CD8-positive, alpha-beta memory T cell (primary cell): ENCODE data around the gene MLLT3. TPM values are rescaled to one million over a fixed set of nuclear protein-coding genes. Genes with fewer than 3 reads are reported as not detected.

Source experiments
- CTCF ChIA-PET: fragments of 350-600 bp; sonication (Branson Sonifier 250); formaldehyde crosslinking; loops from one replicate; lab custom pipeline; 2021; ENCODE audit warnings: antibody characterized with exemption; lab: Charles Lee
- POLR2A ChIA-PET: fragments of 350-600 bp; sonication (Branson Sonifier 250); formaldehyde crosslinking; loops from one replicate; lab custom pipeline; 2021; ENCODE audit warnings: antibody characterized with exemption; lab: Charles Lee
- DNase-seq, 5 donors: peaks; one replicate each; pipeline versions ENCODE4 v3.0.0 to v3.0.0-alpha.2; 2020 to 2022; ENCODE audit warnings: mixed read lengths in 1 of 5
- H3K27ac ChIP-seq: one replicate; pipeline ENCODE4 v1.7.0; 2013; ENCODE audit warnings: low read depth, mild to moderate bottlenecking, low read length, moderate library complexity
- H3K27me3 ChIP-seq: 2 replicates; pipeline ENCODE4 v1.7.0; 2013; ENCODE audit warnings: low read length, mild to moderate bottlenecking; ENCODE audit not compliant: insufficient read depth, poor library complexity, severe bottlenecking
- H3K36me3 ChIP-seq: 2 replicates; pipeline ENCODE4 v1.7.0; 2013; ENCODE audit warnings: mild to moderate bottlenecking, low read length, moderate library complexity; ENCODE audit not compliant: insufficient read depth
- H3K4me1 ChIP-seq: 2 replicates; pipeline ENCODE4 v1.7.0; 2013; ENCODE audit warnings: mild to moderate bottlenecking, low read length, moderate library complexity; ENCODE audit not compliant: insufficient read depth
- H3K4me3 ChIP-seq: 2 replicates; pipeline ENCODE4 v1.7.0; 2013; ENCODE audit warnings: mild to moderate bottlenecking, low read length
- H3K9me3 ChIP-seq: 2 replicates; pipeline ENCODE4 v1.7.0; 2013; ENCODE audit warnings: mild to moderate bottlenecking, low read length
- H3K27ac Mint-ChIP-seq, 8 donors: one replicate each; pipeline ENCODE4 v1.8.0; 2020 to 2021; ENCODE audit warnings: mixed read lengths in 8 of 8, mild to moderate bottlenecking in 6 of 8, inconsistent platforms in 3 of 8, moderate library complexity in 3 of 8
- H3K27me3 Mint-ChIP-seq, 2 donors: one replicate each; pipeline ENCODE4 v1.8.0; 2020 to 2021; ENCODE audit warnings: mixed read lengths in 2 of 2, mild to moderate bottlenecking in 1 of 2, moderate library complexity in 1 of 2
- H3K36me3 Mint-ChIP-seq, 3 donors: one replicate each; pipeline ENCODE4 v1.8.0; 2020 to 2021; ENCODE audit warnings: mixed read lengths in 3 of 3, inconsistent platforms in 1 of 3, mild to moderate bottlenecking in 1 of 3
- H3K4me1 Mint-ChIP-seq, 3 donors: one replicate each; pipeline ENCODE4 v1.8.0; 2020 to 2021; ENCODE audit warnings: mixed read lengths in 3 of 3, inconsistent platforms in 1 of 3, mild to moderate bottlenecking in 1 of 3
- H3K4me3 Mint-ChIP-seq, 7 donors: one replicate each; pipeline ENCODE4 v1.8.0; 2020 to 2021; ENCODE audit warnings: mixed read lengths in 7 of 7, mild to moderate bottlenecking in 6 of 7, moderate library complexity in 4 of 7, inconsistent platforms in 2 of 7
- H3K9me3 Mint-ChIP-seq, 5 donors: one replicate each; pipeline ENCODE4 v1.8.0; 2020 to 2022; ENCODE audit warnings: mixed read lengths in 5 of 5, mild to moderate bottlenecking in 3 of 5, moderate library complexity in 2 of 5, inconsistent platforms in 1 of 5
- polyA plus RNA-seq: library from polyadenylated mRNA; unstranded; fragments of 300-500 nt; fragmentation: Illumina TruSeq; gene quantifications from one replicate; pipeline ENCODE4 v1.2.3, GENCODE V29; 2021
- total RNA-seq, 2 experiments: library from RNA; stranded (reverse); gene quantifications; one replicate each; pipeline ENCODE4 v1.2.3, GENCODE V29; 2021

Gene MLLT3
- total and polyA plus RNA-seq, 3 experiments from 2014 or later, result 24.6 to 37.0 (median 36.8) TPM

DNA sequence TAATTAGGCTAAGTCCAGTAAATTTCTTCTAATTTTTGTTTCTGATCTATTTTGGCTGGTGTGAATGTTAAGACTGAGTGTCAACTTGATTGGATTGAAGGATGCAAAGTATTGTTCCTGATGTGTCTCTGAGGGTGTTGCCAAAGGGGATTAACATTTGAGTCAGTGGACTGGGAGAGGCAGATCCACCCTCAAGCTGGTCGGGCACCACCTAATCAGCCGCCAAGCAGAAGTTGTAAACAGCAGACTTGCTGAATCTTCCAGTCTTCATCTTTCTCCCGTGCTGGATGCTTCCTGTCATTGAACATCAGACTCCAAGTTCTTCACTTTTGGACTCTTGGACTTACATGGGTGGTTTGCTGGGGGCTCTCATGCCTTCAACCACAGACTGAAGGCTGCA lies 21.4 kb upstream of the MLLT3 start:
- Mint-ChIP-seq H3K27me3 (peaks cover 11 to 14% of the 10 kb centered on the region in 2 donors), H3K9me3 (no peaks in the 10 kb centered on the region), H3K27ac (no peak overlapping the region), H3K36me3 (no peaks in the 10 kb centered on the region), H3K4me3 (no peak overlapping the region), H3K4me1 (peaks cover 9 to 12% (median 11%) of the 10 kb centered on the region in 3 donors)
- no peak overlapping the region for H3K27ac ChIP-seq
- ChIA-PET POLR2A (no interaction called here), CTCF (no interaction called here)
- H3K27me3 ChIP-seq, result no peaks in the 10 kb centered on the region
- no peaks in the 10 kb centered on the region for H3K9me3 ChIP-seq
- no peaks in the 10 kb centered on the region for H3K36me3 ChIP-seq
- H3K4me3 ChIP-seq, result no peak overlapping the region
- no peak for DNase-seq
- H3K4me1 ChIP-seq, result peaks cover 17% of the 10 kb centered on the region

DNA sequence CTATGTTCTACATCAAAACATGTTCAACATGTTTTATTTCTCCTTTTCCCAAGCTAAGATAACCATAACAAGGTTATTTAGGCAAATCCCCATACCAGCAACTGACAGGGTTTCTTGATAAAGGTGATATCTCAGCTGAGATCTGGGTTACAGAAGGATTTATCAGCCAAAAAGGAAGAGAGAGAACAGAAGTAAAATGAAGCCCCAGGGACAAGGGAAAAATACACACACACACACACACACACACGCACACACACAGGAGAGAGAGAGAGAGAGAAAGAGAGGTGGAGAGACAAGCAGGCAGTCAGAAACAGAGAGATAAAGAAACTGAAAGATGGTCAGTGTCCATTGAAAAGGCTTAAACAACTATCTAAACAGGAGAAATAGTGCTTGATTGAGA lies 19.7 kb upstream of the MLLT3 start:
- Histone ChIP-seq H3K4me3 (no peak overlapping the region), H3K27ac (no peak overlapping the region), H3K9me3 (no peaks in the 10 kb centered on the region), H3K4me1 (peaks cover 17% of the 10 kb centered on the region), H3K36me3 (no peaks in the 10 kb centered on the region), H3K27me3 (no peaks in the 10 kb centered on the region)
- ChIA-PET CTCF (no interaction called here), POLR2A (interaction anchor here (0.6 kb wide), 1 partner anchor 24 kb away, joined by 3 read pairs; no protein-coding TSS in a partner anchor)
- Mint-ChIP-seq H3K27ac (no peak overlapping the region), H3K9me3 (no peaks in the 10 kb centered on the region), H3K36me3 (no peaks in the 10 kb centered on the region), H3K4me3 (no peak overlapping the region), H3K4me1 (peaks cover 9 to 12% (median 11%) of the 10 kb centered on the region in 3 donors), H3K27me3 (peaks cover 8 to 9% of the 10 kb centered on the region in 2 donors)
- DNase-seq, result no peak

DNA sequence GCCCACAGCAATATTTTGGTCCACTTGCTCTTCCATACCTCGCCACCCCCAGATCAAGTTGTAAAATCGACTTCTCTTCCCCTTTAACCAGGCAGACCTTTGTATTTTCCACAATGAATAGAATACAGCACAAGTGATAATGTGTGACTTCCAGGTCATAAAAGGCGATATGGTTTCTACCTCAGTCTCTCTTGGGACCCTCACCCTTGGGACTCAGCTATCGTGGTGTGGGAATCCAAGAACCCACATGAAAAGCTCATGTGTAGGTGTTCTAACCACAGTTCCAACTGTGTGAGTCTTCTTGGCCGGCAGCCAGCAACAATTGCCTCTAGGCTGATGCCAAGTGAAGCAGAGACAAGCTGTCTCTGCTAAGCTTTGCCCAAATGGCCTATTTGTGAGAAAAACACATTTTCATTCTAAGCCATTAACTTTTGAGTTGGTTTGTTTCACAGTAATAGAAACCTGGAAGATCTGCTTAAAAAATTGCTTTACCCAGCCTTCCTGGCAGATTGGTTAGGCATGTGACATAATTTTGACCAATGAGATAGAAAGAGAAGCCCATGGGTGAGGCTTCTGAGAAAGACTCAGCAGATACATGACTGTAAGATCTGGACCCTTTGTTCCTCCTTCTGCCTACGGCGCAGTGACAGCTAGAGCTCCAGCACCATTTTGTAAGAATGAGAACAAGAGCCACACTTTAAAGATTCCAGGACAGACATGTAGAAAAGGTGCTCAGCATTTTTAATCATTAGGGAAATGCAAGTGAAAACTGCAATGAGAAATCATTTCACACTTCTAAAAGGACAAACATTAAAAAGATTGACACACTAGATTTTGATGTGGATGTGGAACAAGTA lies 18.3 kb upstream of the MLLT3 start:
- Histone ChIP-seq H3K4me3 (peak overlapping the region; percentile 36), H3K27ac (no peak overlapping the region), H3K9me3 (no peaks in the 10 kb centered on the region), H3K36me3 (no peaks in the 10 kb centered on the region), H3K4me1 (peaks cover 17% of the 10 kb centered on the region), H3K27me3 (no peaks in the 10 kb centered on the region)
- Mint-ChIP-seq H3K36me3 (no peaks in the 10 kb centered on the region), H3K4me3 (peak overlapping the region; percentile 1 to 70 (median 58)), H3K9me3 (no peaks in the 10 kb centered on the region), H3K27ac (peak overlapping the region in 4 of 8 donors; percentile 3 to 68 (median 23)), H3K27me3 (peaks cover 2 to 3% of the 10 kb centered on the region in 2 donors), H3K4me1 (peaks cover 9 to 12% (median 11%) of the 10 kb centered on the region in 3 donors)
- peak; percentile 48 to 84 (median 67) for DNase-seq
- CTCF ChIA-PET, result interaction anchor here (0.8 kb wide), 1 partner anchor 11 kb away, joined by 3 read pairs; no protein-coding TSS in a partner anchor
- POLR2A ChIA-PET, result interaction anchor here (0.8 to 1.1 kb wide), 2 partner anchors 9 to 18 kb away, joined by 3 to 7 read pairs; partner anchors contain the start of gene MLLT3

DNA sequence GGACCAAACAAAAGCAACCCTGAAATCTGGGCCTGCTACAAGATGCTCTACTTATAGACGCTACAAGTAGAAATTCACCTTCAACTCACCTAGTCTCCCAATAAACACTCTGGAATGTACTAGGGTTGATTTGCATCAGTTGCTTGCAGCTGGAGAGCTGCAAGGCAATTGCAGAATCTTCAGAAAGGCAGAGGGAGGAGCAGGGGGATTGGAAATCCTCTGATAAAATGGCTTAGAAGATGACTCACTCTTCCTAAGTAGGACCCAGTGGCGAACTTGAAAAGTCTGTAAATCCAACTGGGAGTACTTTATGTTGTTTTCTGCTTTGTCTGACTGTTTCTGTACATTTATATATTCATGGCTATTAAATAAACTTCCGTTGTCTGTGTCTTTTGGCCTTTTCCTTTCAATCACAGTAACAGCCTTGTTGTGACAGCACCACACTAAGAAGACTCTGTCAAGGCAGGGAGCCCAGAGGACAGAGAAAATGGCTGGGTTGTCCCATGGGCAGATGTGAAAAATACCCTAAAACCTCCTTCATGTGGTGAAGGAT lies 14.7 kb upstream of the MLLT3 start:
- ChIA-PET CTCF (interaction anchor here (1.3 to 2.5 kb wide), 3 partner anchors 11 to 35 kb away, joined by 3 to 7 read pairs (median 4); no protein-coding TSS in a partner anchor), POLR2A (no interaction called here)
- Histone ChIP-seq H3K4me3 (no peak overlapping the region), H3K27me3 (no peaks in the 10 kb centered on the region), H3K9me3 (no peaks in the 10 kb centered on the region), H3K27ac (no peak overlapping the region), H3K4me1 (peaks cover 17% of the 10 kb centered on the region), H3K36me3 (no peaks in the 10 kb centered on the region)
- no peaks in the 10 kb centered on the region for H3K9me3 Mint-ChIP-seq
- no peak overlapping the region for H3K4me3 Mint-ChIP-seq
- H3K36me3 Mint-ChIP-seq, result no peaks in the 10 kb centered on the region
- peaks cover 9 to 12% (median 11%) of the 10 kb centered on the region in 3 donors for H3K4me1 Mint-ChIP-seq
- peak overlapping the region in 1 of 8 donors; percentile 41 for H3K27ac Mint-ChIP-seq
- H3K27me3 Mint-ChIP-seq, result peaks cover 3 to 5% of the 10 kb centered on the region in 2 donors
- no peak for DNase-seq

DNA sequence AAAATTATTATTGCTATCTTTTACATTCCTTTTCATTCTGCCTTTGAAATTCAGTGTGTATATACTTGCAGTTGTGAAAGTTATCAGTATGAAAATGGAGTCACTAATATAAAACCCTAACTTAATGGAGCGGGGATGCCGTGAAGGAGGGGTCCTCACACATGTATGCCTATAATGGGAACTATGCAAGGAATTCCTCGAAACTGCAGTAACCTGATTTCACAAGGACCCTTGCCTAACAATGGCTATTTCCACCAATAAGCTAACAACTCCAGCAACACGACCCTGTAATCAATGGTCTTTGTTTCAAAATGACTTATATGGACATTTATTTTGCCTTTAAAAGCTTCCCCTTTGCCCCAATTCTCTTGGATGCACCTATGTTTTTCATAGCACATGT lies 12.6 kb upstream of the MLLT3 start:
- Histone ChIP-seq H3K36me3 (no peaks in the 10 kb centered on the region), H3K27ac (no peak overlapping the region), H3K4me3 (no peak overlapping the region), H3K27me3 (no peaks in the 10 kb centered on the region), H3K4me1 (peaks cover 2% of the 10 kb centered on the region), H3K9me3 (no peaks in the 10 kb centered on the region)
- CTCF ChIA-PET, result interaction anchor here (2.5 kb wide), 1 partner anchor 9 kb away, joined by 7 read pairs; no protein-coding TSS in a partner anchor
- DNase-seq, result no peak
- H3K36me3 Mint-ChIP-seq, result no peaks in the 10 kb centered on the region
- POLR2A ChIA-PET, result no interaction called here
- no peak overlapping the region for H3K4me3 Mint-ChIP-seq
- peaks cover 0 to 3% (median 1%) of the 10 kb centered on the region in 3 donors for H3K4me1 Mint-ChIP-seq
- no peak overlapping the region for H3K27ac Mint-ChIP-seq
- H3K27me3 Mint-ChIP-seq, result peaks cover 6 to 7% of the 10 kb centered on the region in 2 donors
- H3K9me3 Mint-ChIP-seq, result no peaks in the 10 kb centered on the region

DNA sequence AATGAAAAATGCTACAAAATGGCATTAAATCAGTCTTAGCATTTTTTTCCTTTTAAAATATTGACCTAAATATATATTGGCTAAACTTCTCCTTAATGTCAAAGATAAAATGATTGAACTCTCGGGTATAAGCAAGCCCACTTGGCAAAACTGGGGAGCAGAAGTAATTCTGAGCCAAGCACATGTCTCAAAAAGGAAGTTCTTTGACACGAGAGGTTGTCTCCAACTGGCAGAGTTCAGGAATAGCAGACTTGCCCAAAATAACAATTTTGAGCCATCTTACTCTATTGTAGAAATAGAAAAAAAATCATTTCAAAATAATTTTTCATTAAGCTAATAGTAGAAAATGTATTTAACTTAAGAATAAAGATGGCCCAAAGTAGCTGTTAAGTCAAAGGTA lies 10.4 kb upstream of the MLLT3 start:
- Histone ChIP-seq H3K4me3 (no peak overlapping the region), H3K9me3 (no peaks in the 10 kb centered on the region), H3K4me1 (no peaks in the 10 kb centered on the region), H3K27ac (no peak overlapping the region), H3K27me3 (no peaks in the 10 kb centered on the region), H3K36me3 (no peaks in the 10 kb centered on the region)
- no peak overlapping the region for H3K27ac Mint-ChIP-seq
- DNase-seq, result no peak
- peaks cover 9% of the 10 kb centered on the region in 2 donors for H3K27me3 Mint-ChIP-seq
- H3K36me3 Mint-ChIP-seq, result no peaks in the 10 kb centered on the region
- ChIA-PET POLR2A (no interaction called here), CTCF (interaction anchor here (1.1 kb wide), 1 partner anchor 309 kb away, joined by 3 read pairs; no protein-coding TSS in a partner anchor)
- H3K4me3 Mint-ChIP-seq, result no peak overlapping the region
- H3K9me3 Mint-ChIP-seq, result no peaks in the 10 kb centered on the region
- H3K4me1 Mint-ChIP-seq, result no peaks in the 10 kb centered on the region

DNA sequence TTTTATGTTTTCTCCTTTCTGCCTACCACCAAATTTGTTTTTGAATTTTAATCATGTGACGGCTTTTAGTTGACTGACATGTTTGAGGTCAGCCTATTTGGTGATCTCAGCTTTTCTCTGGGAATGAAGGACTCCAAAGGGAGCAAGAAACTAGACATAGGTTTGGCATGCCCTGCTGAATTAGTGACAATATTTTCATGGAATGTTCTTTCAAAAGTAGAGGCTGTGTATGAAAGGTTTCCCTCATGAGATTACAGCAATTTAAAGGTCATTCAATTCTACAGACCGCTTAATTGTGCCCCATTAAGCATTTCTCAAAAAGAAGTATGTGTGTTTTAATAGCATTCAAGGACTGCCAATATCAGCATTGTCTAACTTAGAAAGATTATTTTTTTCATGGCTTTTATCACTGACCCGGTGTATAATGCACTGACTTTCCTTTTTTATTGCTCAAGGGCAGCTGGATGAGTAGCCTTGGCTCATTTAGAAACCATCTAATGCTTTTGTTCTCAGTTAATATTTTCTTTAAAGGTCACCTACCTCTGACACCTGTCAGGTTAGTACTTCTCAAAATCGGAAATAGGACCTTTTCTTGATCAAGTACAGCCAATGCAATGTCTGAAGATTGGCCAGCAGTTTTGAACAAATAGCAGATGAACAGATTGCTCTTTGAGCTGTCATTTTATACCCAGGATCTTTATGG lies 8.1 kb upstream of the MLLT3 start:
- Mint-ChIP-seq H3K36me3 (no peaks in the 10 kb centered on the region), H3K9me3 (no peaks in the 10 kb centered on the region), H3K4me1 (no peaks in the 10 kb centered on the region), H3K27ac (no peak overlapping the region), H3K27me3 (peaks cover 9% of the 10 kb centered on the region in 2 donors), H3K4me3 (no peak overlapping the region)
- CTCF ChIA-PET, result no interaction called here
- H3K4me1 ChIP-seq, result no peaks in the 10 kb centered on the region
- no peak for DNase-seq
- no peak overlapping the region for H3K27ac ChIP-seq
- POLR2A ChIA-PET, result no interaction called here
- no peaks in the 10 kb centered on the region for H3K27me3 ChIP-seq
- no peak overlapping the region for H3K4me3 ChIP-seq
- no peaks in the 10 kb centered on the region for H3K36me3 ChIP-seq
- no peaks in the 10 kb centered on the region for H3K9me3 ChIP-seq
